Pulmonary artery endothelial cell (primary cell): ENCODE data around the gene DNAJC6. TPM values are rescaled to one million over a fixed set of nuclear protein-coding genes. Genes with fewer than 3 reads are reported as not detected.
A peak's percentile ranks its signal among the peaks of the same experiment; 100 is the strongest.

Source experiments
- DNase-seq: peaks from one replicate; pipeline ENCODE4 v3.0.0-alpha.2; 2011; ENCODE audit warnings: low read depth, low spot score
- total RNA-seq: library from RNA; depleted of rRNA; stranded (reverse); fragments of >200 nt; gene quantifications from 2 replicates; pipeline ENCODE4 v1.2.3, GENCODE V29; 2014

The DNAJC6 gene
- total RNA-seq, 1 donor from 2014 or later: 2.5 TPM

DNA sequence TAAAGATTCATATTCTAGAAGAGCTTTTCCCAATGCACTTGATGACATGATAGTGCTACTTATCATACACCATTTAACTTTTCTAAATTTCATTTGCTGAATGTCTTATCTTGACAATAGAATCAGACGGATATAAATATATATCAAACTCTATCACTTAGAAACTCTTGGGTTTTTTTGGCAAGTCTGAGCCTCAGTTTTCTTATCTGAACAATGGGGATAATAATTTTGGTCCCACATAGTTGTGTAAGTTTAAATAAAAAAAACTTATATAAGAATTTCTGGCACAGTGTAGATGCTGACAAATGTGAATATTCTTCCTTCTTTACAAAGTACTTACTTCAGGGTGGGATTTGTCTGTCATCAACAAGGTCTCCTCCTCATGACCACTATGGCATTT lies 89.7 kb downstream of the DNAJC6 start:
- DNase-seq: no peak

DNA sequence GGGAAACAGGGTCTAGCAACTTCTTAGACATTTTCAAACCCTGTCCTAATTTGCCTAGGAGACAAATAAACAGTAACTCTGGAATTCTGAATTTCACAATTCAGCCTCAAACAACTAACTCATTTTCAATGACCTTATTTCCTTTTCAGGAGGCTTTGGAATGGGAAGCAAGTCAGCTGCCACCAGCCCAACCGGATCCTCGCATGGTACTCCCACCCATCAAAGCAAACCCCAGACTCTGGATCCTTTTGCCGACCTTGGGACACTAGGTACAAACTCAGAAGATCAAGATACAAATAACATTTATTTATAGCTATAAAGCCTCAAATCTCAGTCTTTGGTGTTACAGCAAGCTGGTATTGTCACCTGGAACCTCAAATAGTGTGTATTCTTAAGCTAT lies 92.3 kb downstream of the DNAJC6 start:
- DNase-seq: no peak

DNA sequence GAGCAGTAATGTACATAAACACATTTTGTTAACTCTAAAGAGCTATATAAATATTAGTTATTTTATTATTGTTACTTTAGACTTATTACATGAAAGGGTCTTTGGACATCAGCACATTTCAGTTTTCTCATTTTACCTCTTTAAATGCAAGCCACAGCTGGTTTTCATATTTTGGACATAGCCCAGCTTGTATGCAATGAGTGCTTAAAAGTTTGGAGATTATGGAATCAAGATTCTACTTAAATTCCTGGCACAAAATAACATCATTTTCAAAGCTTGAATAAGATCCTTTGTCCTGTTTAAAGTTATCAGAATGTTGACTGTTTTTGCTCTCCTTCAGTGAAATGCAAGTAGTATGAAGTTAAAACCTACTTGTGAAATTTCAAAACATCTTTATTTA lies 95.6 kb downstream of the DNAJC6 start:
- no peak for DNase-seq

GRCh38 chr1:65407877-65408276 lies 98.5 kb downstream of the DNAJC6 start:
- no peak for DNase-seq

DNA sequence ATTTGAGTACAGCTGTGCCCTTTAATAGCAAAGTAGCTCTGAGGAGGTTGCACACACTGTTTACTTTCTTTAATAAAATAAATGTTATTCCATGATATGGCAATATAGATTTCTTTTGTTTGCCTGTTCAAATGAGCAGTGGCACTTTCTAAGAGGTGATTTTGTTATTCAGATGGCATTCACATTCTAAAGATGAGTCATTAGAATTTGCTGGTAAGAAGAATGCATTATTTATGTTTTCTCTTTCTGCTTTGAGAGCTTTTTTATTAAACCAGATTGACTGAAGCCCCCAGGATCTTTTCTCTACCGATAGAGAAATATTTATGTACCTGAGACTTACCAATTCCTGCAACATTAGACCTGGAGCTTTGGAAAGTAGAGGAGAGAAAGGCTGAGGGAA lies 100.0 kb downstream of the DNAJC6 start:
- DNase-seq: no peak

GRCh38 chr1:65409816-65410326 lies 100.5 kb downstream of the DNAJC6 start:
- no peak for DNase-seq

- no peak for DNase-seq
These were observed 103.1 kb downstream of the DNAJC6 start for GRCh38 chr1:65412256-65412983.

DNA sequence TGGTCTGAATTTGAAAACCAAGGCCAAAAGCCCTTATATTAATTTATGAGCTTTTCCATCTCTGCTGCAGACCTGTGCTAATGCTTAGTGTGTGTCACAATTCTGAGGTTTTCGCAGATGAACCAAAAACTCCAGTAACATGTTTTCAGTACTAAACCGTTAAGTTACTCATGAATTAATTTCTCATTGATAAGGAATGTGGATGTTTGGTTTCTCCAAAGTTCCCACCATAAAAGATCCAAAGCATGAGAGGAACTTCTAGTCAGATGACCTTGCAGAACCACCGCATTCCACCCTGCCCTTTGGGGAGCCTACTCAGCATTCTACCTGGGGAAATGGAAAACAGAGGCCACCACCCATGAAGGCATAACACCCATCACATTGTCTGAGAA lies 103.6 kb downstream of the DNAJC6 start:
- no peak for DNase-seq

DNA sequence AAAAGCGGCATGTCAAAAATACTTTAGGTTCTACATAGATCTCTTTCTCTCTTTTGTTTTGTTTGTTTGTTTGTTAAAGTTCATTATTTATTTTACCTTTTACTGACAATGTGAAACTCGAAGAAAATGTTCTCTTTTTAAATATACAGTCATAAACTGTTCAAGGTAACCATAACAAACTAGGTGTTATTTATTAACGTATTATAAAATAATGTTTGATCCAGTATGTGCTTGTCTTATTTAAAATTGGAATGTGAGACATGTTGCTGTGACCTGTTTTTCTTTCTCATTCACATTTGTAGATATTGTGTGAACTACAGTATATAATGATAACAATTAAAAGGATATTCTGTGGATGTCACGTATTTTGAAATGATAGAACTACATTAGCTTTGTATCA lies 105.2 kb downstream of the DNAJC6 start:
- no peak for DNase-seq

GRCh38 chr1:65416767-65417166 lies 107.4 kb downstream of the DNAJC6 start:
- DNase-seq: no peak

- DNase-seq: no peak
These were observed 108.4 kb downstream of the DNAJC6 start for GRCh38 chr1:65417729-65418128.

GRCh38 chr1:65418522-65419185 lies 109.3 kb downstream of the DNAJC6 start:
- no peak for DNase-seq

DNA sequence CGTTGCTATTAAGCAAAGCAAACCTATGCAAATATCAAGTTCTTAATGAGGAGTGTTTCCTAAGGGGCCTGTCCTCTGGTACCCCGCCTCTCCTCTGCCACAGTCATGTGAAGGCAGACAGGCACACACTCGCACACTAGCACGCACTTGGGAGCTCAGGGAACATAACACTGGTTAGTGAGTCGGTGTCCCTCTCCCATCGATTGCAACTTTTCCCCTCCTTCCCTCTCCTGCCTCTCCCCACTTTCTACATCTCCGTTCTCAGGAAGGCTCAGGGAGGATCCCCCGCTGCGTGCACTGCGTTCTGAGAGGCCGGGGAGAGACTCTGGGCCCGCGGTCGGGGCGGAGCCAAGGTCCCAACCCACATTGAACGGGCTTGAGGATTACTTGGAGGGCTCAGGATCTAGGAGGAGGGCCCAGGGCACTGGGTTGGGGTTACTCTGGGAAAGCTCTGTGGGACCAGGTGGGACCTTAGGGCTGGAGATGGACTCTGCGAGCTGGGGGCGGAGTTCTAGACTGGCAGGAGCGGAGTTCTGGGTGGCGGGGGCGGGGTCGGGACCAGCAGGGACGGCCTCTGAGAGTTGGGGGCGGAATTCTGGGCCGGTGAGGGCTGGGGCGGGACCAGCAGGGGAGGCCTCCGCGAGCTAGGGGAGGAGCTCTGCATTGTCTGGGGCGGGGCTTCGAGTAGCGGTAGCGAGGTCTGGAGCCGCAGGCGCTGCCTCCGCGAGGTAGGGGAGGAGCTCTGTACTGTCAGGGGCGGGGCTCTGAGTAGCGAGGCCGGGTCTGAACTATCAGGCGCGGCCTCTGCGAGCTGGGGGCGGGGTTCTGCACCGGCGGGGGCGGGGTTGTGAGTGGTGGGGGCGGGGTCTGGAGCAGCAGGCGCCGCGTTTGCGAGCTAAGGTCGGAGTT lies 110.6 kb downstream of the DNAJC6 start:
- DNase-seq: peak; percentile 95

DNA sequence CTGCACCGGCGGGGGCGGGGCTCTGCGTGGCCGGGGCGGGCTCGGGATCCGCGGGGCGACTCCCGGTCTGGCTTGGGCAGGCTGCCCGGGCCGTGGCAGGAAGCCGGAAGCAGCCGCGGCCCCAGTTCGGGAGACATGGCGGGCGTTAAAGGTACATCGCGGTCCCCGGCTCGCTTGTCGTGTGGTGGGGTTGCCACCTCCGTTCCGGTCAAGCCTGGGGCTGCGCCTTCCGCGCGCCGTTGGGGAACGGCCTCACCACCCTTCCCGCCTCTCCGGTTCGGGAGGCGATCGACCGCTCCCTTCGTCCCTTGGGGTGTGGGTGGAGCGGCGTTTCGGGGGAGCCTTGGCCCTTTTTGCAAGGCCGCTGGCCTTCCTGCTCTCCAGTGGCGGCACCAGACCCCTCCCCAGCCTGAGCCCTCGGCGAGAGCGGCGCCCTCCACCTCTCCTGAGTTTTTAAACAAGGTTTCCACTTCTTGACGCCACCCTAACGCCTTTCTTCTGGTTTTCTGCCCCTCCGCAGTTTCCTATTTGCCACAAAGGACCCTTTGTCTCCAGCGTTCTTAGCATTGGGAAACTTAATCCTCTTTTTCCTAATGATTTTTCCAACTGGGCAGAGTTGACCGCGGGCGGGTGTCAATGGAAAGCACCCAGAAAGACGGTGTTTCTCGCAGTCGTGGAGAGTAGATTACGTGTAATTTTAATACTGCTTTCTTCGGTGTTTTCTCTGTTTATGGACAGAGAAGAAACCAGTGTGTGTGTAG lies 111.4 kb downstream of the DNAJC6 start, which contains the start of the genes LEPR and LEPROT:
TSS of gene LEPR (plus strand) at position 79 of the 761 bp plus-strand sequence. CDS start 144,898 bp downstream, outside the sequence.
TSS of gene LEPROT (plus strand) at position 79 of the 761 bp plus-strand sequence. CDS start at position 136, 57 bp downstream.
- no peak for DNase-seq

DNA sequence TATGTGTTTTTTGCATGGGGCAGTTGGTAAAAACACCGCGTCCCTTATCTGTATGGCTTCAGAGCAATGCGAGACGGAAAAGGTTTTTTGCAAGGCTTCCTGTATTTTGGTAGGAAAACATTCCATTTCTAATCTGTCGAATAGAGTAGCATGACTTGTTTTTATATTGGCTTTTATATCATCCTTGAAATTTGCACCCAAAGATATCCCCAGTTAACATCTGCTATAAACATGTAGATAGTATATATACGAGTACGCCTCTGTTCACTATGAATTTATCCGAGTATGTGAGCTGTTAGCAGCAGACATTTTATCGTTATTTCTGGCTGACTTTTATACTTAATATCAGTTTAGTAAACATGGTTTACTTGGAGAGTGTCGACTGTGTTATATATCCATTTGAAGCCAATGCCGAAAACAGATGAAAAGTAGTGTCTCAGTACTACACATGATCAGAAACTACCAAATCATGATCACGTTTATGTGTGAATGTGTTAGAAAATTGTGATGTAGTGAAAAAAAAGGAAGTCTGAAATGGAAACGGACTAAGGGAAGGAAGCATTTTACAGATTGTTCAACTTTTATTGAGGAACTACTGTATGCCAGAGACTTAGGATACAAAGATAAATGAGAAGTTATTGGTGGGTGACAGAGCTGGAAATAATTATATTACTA lies 112.1 kb downstream of the DNAJC6 start:
- peak; percentile 64 for DNase-seq

GRCh38 chr1:65422241-65423203 lies 113.2 kb downstream of the DNAJC6 start:
- no peak for DNase-seq

DNA sequence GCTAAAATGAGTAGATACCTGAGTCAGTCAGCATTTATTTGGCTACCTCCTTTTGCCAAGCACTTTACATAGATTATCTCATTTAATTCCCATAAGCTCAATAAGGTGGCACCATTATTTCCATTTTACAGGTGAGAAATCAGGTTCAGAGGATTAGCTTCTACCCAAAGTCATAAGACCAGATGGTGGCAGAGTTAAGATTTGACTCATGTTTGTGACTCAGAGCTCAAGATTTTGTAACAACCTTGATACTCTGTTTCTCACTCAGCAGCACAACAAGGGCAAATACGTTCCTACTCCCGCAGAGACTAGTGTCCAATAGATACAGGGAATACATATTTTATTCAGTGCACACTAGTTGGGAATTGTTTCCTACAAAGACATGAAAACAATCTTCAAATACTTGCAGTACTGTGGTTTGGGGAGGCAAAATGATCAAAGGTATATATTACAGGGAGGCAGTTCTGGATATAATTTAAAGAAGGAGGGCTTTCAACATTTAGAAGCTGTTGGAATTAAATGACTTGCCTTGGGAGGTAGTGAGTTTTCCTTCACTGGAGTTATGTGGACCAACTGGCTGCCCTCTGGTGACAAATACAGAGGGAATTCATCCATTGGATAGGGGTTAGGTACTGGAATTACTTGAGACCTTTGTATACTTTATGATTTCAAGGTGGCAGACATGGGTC lies 114.7 kb downstream of the DNAJC6 start:
- DNase-seq: peak; percentile 76

GRCh38 chr1:65424573-65424889 lies 115.2 kb downstream of the DNAJC6 start:
- DNase-seq: no peak

DNA sequence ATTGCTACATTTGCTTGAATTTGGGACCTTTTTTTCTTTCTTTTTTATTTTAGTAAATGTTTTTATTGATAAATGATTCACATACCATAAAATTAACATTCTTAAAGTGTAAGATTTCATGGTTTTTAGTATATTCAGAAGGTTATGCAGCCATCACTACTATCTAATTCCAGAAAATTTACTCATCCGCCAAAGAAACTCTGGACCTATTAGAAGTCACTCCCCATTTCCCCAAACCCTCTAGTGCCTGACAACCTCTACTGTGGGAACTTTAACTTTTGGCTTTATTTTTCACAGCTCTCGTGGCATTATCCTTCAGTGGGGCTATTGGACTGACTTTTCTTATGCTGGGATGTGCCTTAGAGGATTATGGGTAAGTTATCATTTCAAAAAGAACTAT lies 115.7 kb downstream of the DNAJC6 start:
- DNase-seq: no peak
